Measurements from ENCODE around the gene ITLN2. TPM values are rescaled to one million over a fixed set of nuclear protein-coding genes. Genes with fewer than 3 reads are reported as not detected.

ITLN2 gene
- total and polyA plus RNA-seq, 2 donors (not counting 3 experiments of a cell fraction or from before 2014, with no cell fraction given) = 0.46 TPM; not detected in 1

GRCh38 chr1:160987359-160988050 lies 32.9 kb upstream of the ITLN2 start:
- no peaks in the 10 kb centered on the region for H3K9me1 ChIP-seq (replicated peaks; ENCODE audit: control insufficient read depth, extremely low read depth, insufficient read depth, low read length)
- no peaks in the 10 kb centered on the region for H3K9me3 ChIP-seq (replicated peaks; ENCODE audit: control insufficient read depth, insufficient read depth, low read length)
- TF ChIP-seq FOS (IDR thresholded peaks at IDR 0.05; ENCODE audit: borderline replicate concordance, insufficient read depth, low read length) = no peak
- no peak for TF ChIP-seq EZH2 (IDR thresholded peaks at IDR 0.05; ENCODE audit: borderline replicate concordance, low read depth, low read length, severe bottlenecking)
- no peak for TF ChIP-seq GATA2 (IDR thresholded peaks at IDR 0.05; ENCODE audit: insufficient read depth, insufficient read length, low read depth, low read length)
- TF ChIP-seq MAX (IDR thresholded peaks at IDR 0.05; ENCODE audit: insufficient read depth, insufficient read length) = no peak
- no peak overlapping the region for H2AFZ ChIP-seq (ENCODE audit: low read depth, low read length)
- FAIRE-seq (no peak), DNase-seq (ENCODE audit: low read depth, low spot score) (no peak)
- no peak overlapping the region for H3K4me2 ChIP-seq (ENCODE audit: insufficient read depth, low read length)
- BruUV-seq (replicated peaks) = no TSS peak
- dilution Hi-C loops (cut with MboI; ENCODE audit: extremely low pct_ligation_motif_present, low sequenced_read_pairs) = no loop called here
- no peaks in the 10 kb centered on the region for H3K36me3 ChIP-seq (ENCODE audit: control insufficient read depth in 2 of 2, extremely low read depth in 1 of 2, insufficient read depth in 2 of 2, low read length in 2 of 2)
- POLR2A ChIA-PET = no interaction called here
- CTCF ChIA-PET = interaction anchor here (0.9 to 1.1 kb wide), 3 partner anchors 9 to 154 kb away, joined by 4 to 5 read pairs (median 4); no protein-coding TSS in a partner anchor
- H4K20me1 ChIP-seq (replicated peaks; ENCODE audit: control insufficient read depth, extremely low read depth, insufficient read depth, low read length) = no peaks in the 10 kb centered on the region
- H3K27me3 ChIP-seq (ENCODE audit: control insufficient read depth in 2 of 2, insufficient read depth in 2 of 2, low read length in 2 of 2) = peaks cover 0 to 3% of the 10 kb centered on the region in 2 experiments
- no peak overlapping the region for H3K27ac ChIP-seq (ENCODE audit: insufficient read depth, low read depth, low read length)
- no peaks in the 10 kb centered on the region for H3K79me2 ChIP-seq (ENCODE audit: control insufficient read depth, insufficient read depth, low read length)
- H3K4me3 ChIP-seq (replicated peaks in 1 of 3; ENCODE audit: insufficient read depth in 1 of 3, low read depth in 1 of 3, low read length in 3 of 3) = no peak overlapping the region
- peaks cover 8% of the 10 kb centered on the region for H3K4me1 ChIP-seq (ENCODE audit: control insufficient read depth, extremely low read depth, insufficient read depth, low read length)
- intact Hi-C loops (cut with micrococcal nuclease) = no loop called here
- no peak overlapping the region for H3K9ac ChIP-seq (replicated peaks; ENCODE audit: extremely low read depth, insufficient read depth, low read length)

DNA sequence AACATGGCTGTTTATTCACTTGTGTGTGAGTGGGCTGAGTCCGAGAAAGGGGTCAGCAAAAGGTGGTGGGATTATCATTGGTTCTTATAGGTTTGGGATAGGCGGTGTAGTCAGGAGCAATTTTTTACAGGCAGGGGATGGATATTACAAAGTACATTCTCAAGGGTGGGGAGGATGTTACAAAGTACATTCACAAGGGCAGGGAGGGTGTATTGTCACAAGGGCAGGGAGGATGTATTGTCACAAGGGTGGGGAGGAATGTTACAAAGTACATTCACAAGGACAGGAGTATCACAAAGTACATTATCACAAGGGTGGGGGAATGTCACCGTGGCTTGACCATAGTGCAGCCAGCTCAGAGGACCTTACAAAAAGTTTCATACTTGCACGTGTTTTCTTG lies 31.1 kb upstream of the ITLN2 start:
- Histone ChIP-seq H3K4me2 (ENCODE audit: insufficient read depth, low read length) (no peak overlapping the region), H3K79me2 (ENCODE audit: control insufficient read depth, insufficient read depth, low read length) (no peaks in the 10 kb centered on the region), H3K27ac (ENCODE audit: insufficient read depth, low read depth, low read length) (no peak overlapping the region), H3K9ac (replicated peaks; ENCODE audit: extremely low read depth, insufficient read depth, low read length) (no peak overlapping the region), H2AFZ (ENCODE audit: low read depth, low read length) (no peak overlapping the region), H3K36me3 (ENCODE audit: control insufficient read depth in 2 of 2, extremely low read depth in 1 of 2, insufficient read depth in 2 of 2, low read length in 2 of 2) (no peaks in the 10 kb centered on the region), H3K4me3 (replicated peaks in 1 of 3; ENCODE audit: insufficient read depth in 1 of 3, low read depth in 1 of 3, low read length in 3 of 3) (no peak overlapping the region), H3K9me3 (replicated peaks; ENCODE audit: control insufficient read depth, insufficient read depth, low read length) (no peaks in the 10 kb centered on the region), H3K4me1 (ENCODE audit: control insufficient read depth, extremely low read depth, insufficient read depth, low read length) (peaks cover 8% of the 10 kb centered on the region), H3K9me1 (replicated peaks; ENCODE audit: control insufficient read depth, extremely low read depth, insufficient read depth, low read length) (no peaks in the 10 kb centered on the region), H4K20me1 (replicated peaks; ENCODE audit: control insufficient read depth, extremely low read depth, insufficient read depth, low read length) (no peaks in the 10 kb centered on the region), H3K27me3 (ENCODE audit: control insufficient read depth in 2 of 2, insufficient read depth in 2 of 2, low read length in 2 of 2) (peaks cover 0 to 15% of the 10 kb centered on the region in 2 experiments)
- TF ChIP-seq EZH2 (IDR thresholded peaks at IDR 0.05; ENCODE audit: borderline replicate concordance, low read depth, low read length, severe bottlenecking) = no peak
- FAIRE-seq = no peak
- ChIA-PET CTCF (no interaction called here), POLR2A (no interaction called here)
- intact Hi-C loops (cut with micrococcal nuclease) = no loop called here
- dilution Hi-C loops (cut with MboI; ENCODE audit: extremely low pct_ligation_motif_present, low sequenced_read_pairs) = no loop called here
- BruUV-seq (replicated peaks) = no TSS peak
- DNase-seq (ENCODE audit: low read depth, low spot score) = no peak
